K562 treated with DMSO at 1 percent for 48 hours (cell line): Measurements from ENCODE around the gene RAB5IF. TPM values are rescaled to one million over a fixed set of nuclear protein-coding genes. Genes with fewer than 3 reads are reported as not detected.

Source experiments
- total RNA-seq: library from RNA; unstranded; fragments of 300-600 nt; gene quantifications from 2 replicates; pipeline ENCODE4 v1.2.3, GENCODE V29; 2022; ENCODE audit warnings: low replicate concordance; ENCODE audit errors: extremely low read depth

Gene RAB5IF
- not detected in 2 replicates for total RNA-seq

GRCh38 chr20:36605399-36606157 is at the start of gene RAB5IF:
RAB5IF (plus strand) TSS chr20:36605779; CDS start chr20:36605952, 173 bp downstream.

GRCh38 chr20:36573103-36573797 is 32.3 kb upstream of the RAB5IF start, which contains the start of gene TGIF2:
TGIF2 (plus strand) TSS chr20:36573597; CDS start chr20:36578775, 5,178 bp downstream.

DNA sequence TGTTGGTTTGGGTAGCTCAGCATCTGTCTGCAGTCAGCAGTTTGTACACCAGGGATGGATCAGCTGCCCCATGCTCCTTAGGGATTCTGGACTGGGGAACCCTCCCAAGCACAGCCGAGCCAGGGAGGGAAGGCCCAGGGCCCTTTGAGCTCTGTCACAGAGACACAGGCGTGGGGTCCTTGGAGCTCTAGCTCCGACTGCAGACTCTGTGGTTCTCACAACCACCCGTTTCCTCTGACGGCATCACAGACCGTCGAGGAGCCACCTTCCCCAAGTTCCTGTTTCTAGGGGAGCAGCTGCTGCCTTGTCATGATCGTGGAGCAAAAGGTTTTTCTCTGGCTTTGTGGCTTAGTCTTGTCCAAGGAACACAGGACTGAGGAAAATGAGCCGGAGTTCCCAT is 40.4 kb downstream of the RAB5IF start, which contains the start of gene SLA2:
Gene SLA2 (minus strand): TSS at position 199 of the 400 bp plus-strand sequence. CDS start 4,861 bp downstream, outside the sequence.

Other genes starting within 250 kb of the RAB5IF start
- not detected in 2 replicates for gene MYL9, start 64.3 kb upstream of the RAB5IF start, total RNA-seq
- gene TGIF2, start 32.2 kb upstream of the RAB5IF start, total RNA-seq = not detected in 2 replicates
- gene SLA2, start 40.4 kb downstream of the RAB5IF start, total RNA-seq = not detected in 2 replicates
- not detected in 2 replicates for gene NDRG3, start 140.3 kb downstream of the RAB5IF start, total RNA-seq
- not detected in 2 replicates for gene DSN1, start 168.0 kb downstream of the RAB5IF start, total RNA-seq